ENCODE measurements around the gene SPDYE4.

DNA sequence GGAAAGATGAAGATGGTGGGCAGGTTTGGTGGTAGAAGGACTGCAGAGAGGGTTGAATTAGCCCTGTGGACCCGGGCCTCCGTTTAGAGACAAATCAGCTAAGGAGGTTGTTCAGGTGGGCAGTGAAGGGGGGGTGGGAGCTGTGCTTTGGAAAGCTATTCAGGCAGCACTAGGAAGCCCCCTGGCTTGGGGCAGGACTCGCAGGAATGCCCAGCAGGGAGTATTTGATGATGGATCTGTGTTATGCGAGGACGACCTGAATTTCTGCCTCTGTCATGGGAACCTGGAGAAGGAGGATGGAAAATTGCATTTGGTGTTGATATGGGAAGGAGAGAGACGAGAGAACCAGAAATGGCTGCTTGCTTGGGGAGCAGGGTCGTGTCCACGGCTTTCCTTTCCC lies 3.5 kb downstream of the SPDYE4 start:
- TF ChIP-seq POLR2AphosphoS5 (IDR thresholded peaks at IDR 0.05): no peak
- TF ChIP-seq, protein P1, sequence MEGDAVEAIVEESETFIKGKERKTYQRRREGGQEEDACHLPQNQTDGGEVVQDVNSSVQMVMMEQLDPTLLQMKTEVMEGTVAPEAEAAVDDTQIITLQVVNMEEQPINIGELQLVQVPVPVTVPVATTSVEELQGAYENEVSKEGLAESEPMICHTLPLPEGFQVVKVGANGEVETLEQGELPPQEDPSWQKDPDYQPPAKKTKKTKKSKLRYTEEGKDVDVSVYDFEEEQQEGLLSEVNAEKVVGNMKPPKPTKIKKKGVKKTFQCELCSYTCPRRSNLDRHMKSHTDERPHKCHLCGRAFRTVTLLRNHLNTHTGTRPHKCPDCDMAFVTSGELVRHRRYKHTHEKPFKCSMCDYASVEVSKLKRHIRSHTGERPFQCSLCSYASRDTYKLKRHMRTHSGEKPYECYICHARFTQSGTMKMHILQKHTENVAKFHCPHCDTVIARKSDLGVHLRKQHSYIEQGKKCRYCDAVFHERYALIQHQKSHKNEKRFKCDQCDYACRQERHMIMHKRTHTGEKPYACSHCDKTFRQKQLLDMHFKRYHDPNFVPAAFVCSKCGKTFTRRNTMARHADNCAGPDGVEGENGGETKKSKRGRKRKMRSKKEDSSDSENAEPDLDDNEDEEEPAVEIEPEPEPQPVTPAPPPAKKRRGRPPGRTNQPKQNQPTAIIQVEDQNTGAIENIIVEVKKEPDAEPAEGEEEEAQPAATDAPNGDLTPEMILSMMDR (IDR thresholded peaks at IDR 0.05): no peak

All from prostate gland (tissue), 2 donors.